ENCODE results near the gene ZRANB2. TPM values are rescaled to one million over a fixed set of nuclear protein-coding genes. Genes with fewer than 3 reads are reported as not detected.

The ZRANB2 gene
- total and polyA plus RNA-seq, 2 donors = 53.6 to 162 TPM

DNA sequence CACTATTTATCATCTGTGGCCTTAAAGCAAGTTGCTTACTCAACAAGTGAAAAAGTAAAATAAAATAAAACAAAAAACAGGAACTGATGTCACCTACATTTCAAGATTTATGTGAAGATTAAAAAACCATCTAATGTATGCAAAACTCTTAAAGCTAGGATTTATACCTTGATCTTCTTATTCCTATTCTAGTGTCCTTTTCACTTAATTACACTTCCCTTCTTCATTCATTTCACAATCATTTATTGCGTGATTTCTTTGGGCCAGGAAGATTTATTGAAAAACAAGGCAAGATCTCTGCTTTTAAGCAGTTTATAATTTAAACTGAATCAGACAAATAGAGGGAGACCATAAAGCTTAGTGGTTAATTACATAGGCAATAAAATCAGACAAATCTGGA lies 51.9 kb downstream of the ZRANB2 start:
- WGBS = 95% methylated on average over 1 of the region's 1 CpG
- Histone ChIP-seq H3K27ac (ENCODE audit: low read depth) (no peak overlapping the region), H3K36me3 (ENCODE audit: insufficient read depth) (no peaks in the 10 kb centered on the region), H3K4me1 (ENCODE audit: insufficient read depth) (no peaks in the 10 kb centered on the region), H3K4me3 (ENCODE audit: low read depth, low read length) (no peak overlapping the region)
- DNase-seq (ENCODE audit: extremely low spot score) = no peak

DNA sequence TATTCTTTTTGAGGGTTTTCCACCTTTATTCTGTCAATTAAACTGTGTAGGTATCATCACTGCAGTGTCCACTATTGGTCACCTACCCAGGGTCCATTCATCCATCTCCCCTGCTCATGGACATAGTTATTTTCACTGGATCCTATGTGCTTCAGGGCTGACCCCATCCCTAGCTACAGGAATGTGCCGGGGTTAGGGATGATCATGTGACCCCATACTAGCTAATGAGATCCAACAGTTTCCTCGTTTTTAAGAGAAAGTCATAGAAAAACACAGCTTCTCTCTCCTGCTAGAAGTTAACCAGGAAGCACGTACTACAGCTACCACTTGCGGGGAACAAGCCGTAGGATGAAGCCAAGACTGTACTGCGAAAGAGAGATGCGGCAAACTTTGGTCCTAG lies 52.8 kb downstream of the ZRANB2 start:
- no peak overlapping the region for H3K27ac ChIP-seq (ENCODE audit: low read depth)
- H3K4me1 ChIP-seq (ENCODE audit: insufficient read depth) = no peaks in the 10 kb centered on the region
- no peak overlapping the region for H3K4me3 ChIP-seq (ENCODE audit: low read depth, low read length)
- H3K36me3 ChIP-seq (ENCODE audit: insufficient read depth) = no peaks in the 10 kb centered on the region
- 90% methylated on average over 7 of the region's 7 CpGs for WGBS
- no peak for DNase-seq (ENCODE audit: extremely low spot score)

DNA sequence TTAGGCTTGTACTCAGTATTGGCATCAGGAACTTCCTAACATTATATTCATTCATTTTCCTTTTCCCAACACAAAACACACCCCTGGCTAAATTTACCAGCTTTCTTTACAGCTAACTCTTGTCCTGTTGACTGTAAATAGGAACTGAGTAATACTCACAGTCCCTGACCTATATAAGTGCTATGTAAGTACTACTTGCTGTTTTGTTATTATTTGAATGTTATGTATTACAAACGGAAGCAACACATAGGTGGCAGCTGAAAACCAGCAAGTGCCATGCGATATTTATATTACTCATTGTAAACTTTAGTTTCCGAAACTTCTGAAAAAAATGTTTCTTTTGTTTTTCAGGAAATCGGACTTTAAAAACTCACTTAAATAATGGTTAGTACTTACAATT lies 54.7 kb downstream of the ZRANB2 start:
- H3K4me1 ChIP-seq (ENCODE audit: insufficient read depth) = no peaks in the 10 kb centered on the region

DNA sequence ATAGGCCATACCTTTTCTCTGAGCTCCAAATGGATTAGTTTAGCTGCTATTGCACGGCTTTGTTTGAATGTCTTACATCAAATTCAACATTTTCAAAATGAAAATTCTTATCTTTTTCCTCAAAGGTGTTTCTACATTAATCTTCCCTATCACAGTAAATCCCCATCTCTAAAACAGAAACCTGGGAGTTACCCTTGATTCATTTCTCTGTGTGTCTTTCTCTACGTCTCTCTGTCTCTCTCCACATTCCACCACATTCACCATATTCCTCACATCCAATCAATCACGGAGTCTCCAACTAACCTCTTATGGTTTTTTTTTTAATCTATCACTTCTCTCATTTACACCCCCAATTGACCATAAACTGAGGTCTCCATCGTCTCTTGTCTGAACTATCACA lies 57.3 kb downstream of the ZRANB2 start:
- no peak overlapping the region for H3K27ac ChIP-seq (ENCODE audit: low read depth)
- no peaks in the 10 kb centered on the region for H3K36me3 ChIP-seq (ENCODE audit: insufficient read depth)
- DNase-seq (ENCODE audit: extremely low spot score) = no peak
- 83% methylated on average over 4 of the region's 4 CpGs for WGBS
- no peaks in the 10 kb centered on the region for H3K4me1 ChIP-seq (ENCODE audit: insufficient read depth)
- H3K4me3 ChIP-seq (ENCODE audit: low read depth, low read length) = no peak overlapping the region

More for the DNA sequence above, 54.7 kb downstream of the ZRANB2 start:
- Histone ChIP-seq H3K36me3 (ENCODE audit: insufficient read depth) (no peaks in the 10 kb centered on the region), H3K4me3 (ENCODE audit: low read depth, low read length) (no peak overlapping the region), H3K27ac (ENCODE audit: low read depth) (no peak overlapping the region)
- 88% methylated on average over 4 of the region's 4 CpGs for WGBS
- DNase-seq (ENCODE audit: extremely low spot score) = no peak

DNA sequence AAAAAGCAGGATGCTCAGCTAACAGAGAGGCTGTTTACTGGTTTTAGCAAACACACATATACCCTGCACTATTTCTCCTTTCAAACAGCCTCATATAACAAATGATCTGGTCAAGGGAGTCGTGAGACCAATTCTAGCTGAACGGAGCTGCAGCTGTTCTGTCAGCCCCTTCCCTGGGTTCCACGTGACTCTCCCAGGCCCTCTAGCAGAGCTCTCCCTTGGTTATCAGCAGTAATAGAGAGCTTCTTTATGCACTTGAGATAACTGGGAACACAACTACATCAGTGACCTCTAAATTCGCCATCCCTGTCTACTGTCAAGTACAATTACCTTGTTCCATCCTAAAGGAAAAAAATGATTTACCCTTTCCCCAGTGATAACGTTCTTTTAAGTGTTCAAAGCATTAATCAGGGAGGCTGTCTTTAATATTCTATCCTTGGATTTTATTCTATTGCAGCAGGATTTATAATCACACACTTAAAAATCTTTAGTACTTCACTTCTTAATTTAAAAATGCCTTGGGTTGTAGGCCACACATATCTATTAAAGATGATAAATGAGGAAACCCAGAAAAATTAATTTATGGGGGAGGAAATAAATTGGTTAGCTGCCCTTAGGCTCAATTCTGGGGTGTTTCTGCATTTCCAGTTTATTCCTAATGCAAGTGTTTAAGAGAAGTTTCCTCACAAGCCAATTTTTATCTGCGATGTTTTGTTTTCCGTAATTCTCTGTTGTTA lies 61.4 kb downstream of the ZRANB2 start:
- 68% methylated on average over 7 of the region's 7 CpGs for WGBS
- no peak overlapping the region for H3K4me3 ChIP-seq (ENCODE audit: low read depth, low read length)
- H3K36me3 ChIP-seq (ENCODE audit: insufficient read depth) = no peaks in the 10 kb centered on the region
- no peak overlapping the region for H3K27ac ChIP-seq (ENCODE audit: low read depth)
- H3K4me1 ChIP-seq (ENCODE audit: insufficient read depth) = no peaks in the 10 kb centered on the region
- peak; percentile 21 for DNase-seq (ENCODE audit: extremely low spot score)

DNA sequence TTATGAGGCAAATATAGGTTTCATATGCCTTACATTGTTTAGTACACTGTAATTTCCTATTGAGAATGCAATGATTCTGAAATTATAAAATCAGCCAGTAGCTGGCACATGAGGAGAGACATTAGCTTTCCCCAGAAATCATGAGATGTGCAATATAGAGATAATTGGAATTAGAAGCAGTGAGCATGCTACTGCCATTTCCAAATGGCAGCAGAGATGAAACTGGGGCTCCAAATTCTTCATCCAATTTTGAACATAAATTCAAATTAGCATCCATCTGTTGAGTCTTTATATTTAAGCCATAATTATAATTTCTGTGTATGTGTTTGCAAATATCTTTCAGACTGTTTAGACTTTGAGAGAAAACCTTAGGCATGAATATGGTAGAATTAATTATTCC lies 62.0 kb downstream of the ZRANB2 start:
- Histone ChIP-seq H3K4me1 (ENCODE audit: insufficient read depth) (no peaks in the 10 kb centered on the region), H3K36me3 (ENCODE audit: insufficient read depth) (no peaks in the 10 kb centered on the region), H3K4me3 (ENCODE audit: low read depth, low read length) (no peak overlapping the region), H3K27ac (ENCODE audit: low read depth) (no peak overlapping the region)
- no peak for DNase-seq (ENCODE audit: extremely low spot score)

DNA sequence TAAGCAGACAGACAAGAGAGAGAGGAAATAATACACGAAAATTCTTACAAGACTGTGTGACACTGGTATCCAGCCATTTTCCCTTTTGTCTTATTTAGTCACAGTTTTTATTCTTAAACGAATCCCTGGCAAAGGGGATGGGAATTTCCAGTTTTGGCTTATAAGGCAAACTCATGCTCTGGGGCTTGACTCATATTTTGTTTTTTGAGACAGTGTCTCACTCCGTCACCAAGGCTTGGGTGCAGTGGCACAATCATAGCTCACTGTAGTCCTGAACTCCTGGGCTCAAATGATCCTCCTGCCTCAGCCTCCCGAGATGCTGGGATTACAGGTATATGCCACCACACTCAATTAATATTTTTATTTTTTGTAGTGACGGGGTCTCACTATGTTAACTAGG lies 65.1 kb downstream of the ZRANB2 start:
- WGBS = 82% methylated on average over 5 of the region's 5 CpGs
- Histone ChIP-seq H3K4me1 (ENCODE audit: insufficient read depth) (no peaks in the 10 kb centered on the region), H3K36me3 (ENCODE audit: insufficient read depth) (no peaks in the 10 kb centered on the region), H3K4me3 (ENCODE audit: low read depth, low read length) (no peak overlapping the region), H3K27ac (ENCODE audit: low read depth) (no peak overlapping the region)
- no peak for DNase-seq (ENCODE audit: extremely low spot score)

DNA sequence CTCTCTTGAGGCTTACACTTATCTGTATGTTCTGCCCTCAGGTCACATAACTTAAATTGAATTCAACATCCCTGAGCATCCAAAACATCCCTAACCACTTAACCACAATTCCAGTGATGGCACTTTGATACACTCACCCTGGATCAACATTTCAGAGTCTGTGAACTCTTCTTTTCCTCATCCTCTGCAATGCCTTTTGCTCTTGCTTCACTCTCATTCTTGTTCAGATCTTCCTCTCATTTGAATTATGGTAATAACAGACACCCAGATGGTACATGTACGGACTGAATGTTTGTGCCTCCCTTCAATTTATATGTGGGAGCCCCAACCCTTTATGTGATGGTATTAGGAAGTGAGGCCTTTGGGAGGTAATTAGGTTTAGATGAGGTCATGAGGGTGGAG lies 66.7 kb downstream of the ZRANB2 start:
- Histone ChIP-seq H3K4me3 (ENCODE audit: low read depth, low read length) (no peak overlapping the region), H3K27ac (ENCODE audit: low read depth) (no peak overlapping the region), H3K4me1 (ENCODE audit: insufficient read depth) (no peaks in the 10 kb centered on the region), H3K36me3 (ENCODE audit: insufficient read depth) (no peaks in the 10 kb centered on the region)
- DNase-seq (ENCODE audit: extremely low spot score) = no peak
- WGBS = 90% methylated on average over 1 of the region's 1 CpG

Small RNA genes within 50 kb of the gene (small RNA-seq; reads per million reads assigned to genes)
- 1,499 reads per million, percentile 99 among the genes with 10 or more reads in this experiment for gene MIR186

Other genes with a start within 250 kb of the ZRANB2 start
- gene PTGER3, start 33.2 kb downstream of the ZRANB2 start, total RNA-seq = 36.0 TPM
- gene PTGER3, start 33.2 kb downstream of the ZRANB2 start, polyA plus RNA-seq = 16.0 TPM